Hematopoietic multipotent progenitor cell treated with erythropoietin and hydrocortisone succinate and interleukin-3 and kit ligand, for 15 days (in vitro differentiated cells): ENCODE results near the gene NHLRC4.
A peak's percentile ranks its signal among the peaks of the same experiment; 100 is the strongest.

Experiments
- DNase-seq: peaks from one replicate; pipeline ENCODE4 v3.0.0-alpha.2; 2015; ENCODE audit warnings: low spot score

NHLRC4 gene

GRCh38 chr16:582614-583331 lies 16.0 kb downstream of the NHLRC4 start:
- DNase-seq: no peak

- DNase-seq: no peak
Observed at GRCh38 chr16:583470-583814, 16.6 kb downstream of the NHLRC4 start.

- no peak for DNase-seq
Observed at GRCh38 chr16:583815-584591, 17.2 kb downstream of the NHLRC4 start.

GRCh38 chr16:585351-585750 lies 18.5 kb downstream of the NHLRC4 start:
- DNase-seq: peak; percentile 36

- DNase-seq: peak; percentile 23
Observed at GRCh38 chr16:586047-586644, 19.3 kb downstream of the NHLRC4 start.

GRCh38 chr16:586645-587590 lies 20.1 kb downstream of the NHLRC4 start:
- peak; percentile 34 for DNase-seq

- DNase-seq: peak; percentile 68
Observed at GRCh38 chr16:588639-588888, 21.8 kb downstream of the NHLRC4 start.

- peak; percentile 97 for DNase-seq
Observed at GRCh38 chr16:588889-589657, 22.3 kb downstream of the NHLRC4 start.

GRCh38 chr16:589658-590187 lies 22.9 kb downstream of the NHLRC4 start, which contains the start of gene RAB40C:
Gene RAB40C, plus strand, starts transcription at chr16:590066. Its CDS starts 226 bp downstream, at chr16:590292.
- peak; percentile 99 for DNase-seq

GRCh38 chr16:590188-590814 lies 23.5 kb downstream of the NHLRC4 start:
- DNase-seq: no peak

- DNase-seq: no peak
Observed at GRCh38 chr16:590815-591200, 24.0 kb downstream of the NHLRC4 start.

- DNase-seq: no peak
Observed at GRCh38 chr16:591231-591630, 24.4 kb downstream of the NHLRC4 start.

GRCh38 chr16:591892-592517 lies 25.2 kb downstream of the NHLRC4 start:
- no peak for DNase-seq

- DNase-seq: no peak
Observed at GRCh38 chr16:592518-593306, 25.9 kb downstream of the NHLRC4 start.

GRCh38 chr16:593406-593805 lies 26.6 kb downstream of the NHLRC4 start:
- no peak for DNase-seq

- no peak for DNase-seq
Observed at GRCh38 chr16:593807-594206, 27.0 kb downstream of the NHLRC4 start.

GRCh38 chr16:595094-595528 lies 28.3 kb downstream of the NHLRC4 start:
- DNase-seq: no peak

- no peak for DNase-seq
Observed at GRCh38 chr16:595942-596735, 29.3 kb downstream of the NHLRC4 start.

- no peak for DNase-seq
Observed at GRCh38 chr16:596736-597060, 29.9 kb downstream of the NHLRC4 start.
